IMR-90 (cell line): ENCODE measurements around the gene TXNDC12. TPM values are rescaled to one million over a fixed set of nuclear protein-coding genes. Genes with fewer than 3 reads are reported as not detected.

Source experiments
- ATAC-seq: fragments of 200-7000 bp; cut with Tn5 transposase; 2 replicates; pipeline ENCODE4 v1.9.1; 2020; ENCODE audit warnings: low read depth, mild to moderate bottlenecking, moderate library complexity
- BruUV-seq: library from RNA; stranded (reverse); fragments of 400-500 nt; replicated peaks from 2 replicates; lab custom pipeline; 2021; lab: Mats Ljungman, UMichigan
- CTCF ChIA-PET: fragments of 300-600 bp; formaldehyde crosslinking; extraction: SDS; loops from one replicate; lab custom pipeline; 2021; ENCODE audit warnings: antibody characterized with exemption; lab: Yijun Ruan, JAX
- POLR2A ChIA-PET: fragments of 300-600 bp; sonication (Branson Sonifier 250); formaldehyde crosslinking; loops from one replicate; lab custom pipeline; 2022; ENCODE audit warnings: antibody characterized with exemption; ENCODE audit not compliant: unreplicated experiment; lab: Charles Lee
- DNase-seq: peaks from one replicate; pipeline ENCODE4 v3.0.0; 2013
- H2AFZ ChIP-seq: replicated peaks from 2 replicates; pipeline ENCODE3; 2013; ENCODE audit warnings: low read length, mild to moderate bottlenecking; ENCODE audit not compliant: poor library complexity
- H2AK5ac ChIP-seq: 2 replicates; pipeline ENCODE4 v1.6.1; 2013; ENCODE audit warnings: low read depth, low read length, inconsistent platforms
- H2AK9ac ChIP-seq: replicated peaks from 2 replicates; pipeline ENCODE3; 2013; ENCODE audit warnings: mild to moderate bottlenecking, low read depth, low read length, moderate library complexity; ENCODE audit not compliant: poor library complexity
- H2BK120ac ChIP-seq: 2 replicates; pipeline ENCODE4 v1.6.1; 2013; ENCODE audit warnings: low read depth, low read length, inconsistent platforms
- H2BK15ac ChIP-seq: 3 replicates; pipeline ENCODE4 v1.6.1; 2013; ENCODE audit warnings: low read depth, low read length, inconsistent platforms
- H2BK20ac ChIP-seq: 2 replicates; pipeline ENCODE4 v1.6.1; 2013; ENCODE audit warnings: low read depth, mild to moderate bottlenecking, inconsistent platforms, low read length, moderate library complexity
- H2BK5ac ChIP-seq: 2 replicates; pipeline ENCODE4 v1.6.1; 2013; ENCODE audit warnings: mild to moderate bottlenecking, low read depth, low read length, inconsistent platforms; ENCODE audit not compliant: poor library complexity, severe bottlenecking
- H3K14ac ChIP-seq: replicated peaks from 2 replicates; pipeline ENCODE4 v1.6.1; 2013; ENCODE audit warnings: low read depth, low read length, inconsistent platforms
- H3K18ac ChIP-seq: 2 replicates; pipeline ENCODE4 v1.6.1; 2013; ENCODE audit warnings: low read depth, low read length, control low read depth
- H3K23ac ChIP-seq: 2 replicates; pipeline ENCODE4 v1.6.1; 2013; ENCODE audit warnings: low read depth, low read length, inconsistent platforms
- H3K27ac ChIP-seq: 2 replicates; pipeline ENCODE4 v1.5.1; 2013; ENCODE audit warnings: mild to moderate bottlenecking, control low read depth, low read length; ENCODE audit not compliant: insufficient read depth
- H3K27me3 ChIP-seq: 2 replicates; pipeline ENCODE4 v1.6.1; 2013; ENCODE audit warnings: low read length; ENCODE audit not compliant: control insufficient read depth, insufficient read depth
- H3K36me3 ChIP-seq: 2 replicates; pipeline ENCODE4 v1.6.1; 2013; ENCODE audit warnings: low read length, mixed read lengths; ENCODE audit not compliant: control insufficient read depth, insufficient read depth
- H3K4ac ChIP-seq: 2 replicates; pipeline ENCODE4 v1.6.1; 2013; ENCODE audit warnings: low read depth, low read length, inconsistent platforms
- H3K4me1 ChIP-seq: 2 replicates; pipeline ENCODE4 v1.6.1; 2013; ENCODE audit warnings: low read length, mixed read lengths; ENCODE audit not compliant: control insufficient read depth, insufficient read depth
- H3K4me2 ChIP-seq: 2 replicates; pipeline ENCODE4 v1.6.1; 2013; ENCODE audit warnings: low read depth, mild to moderate bottlenecking, control low read depth, low read length, moderate library complexity
- H3K4me3 ChIP-seq: 2 replicates; pipeline ENCODE4 v1.5.1; 2013; ENCODE audit warnings: low read depth, mild to moderate bottlenecking, control low read depth, low read length, moderate library complexity; ENCODE audit not compliant: insufficient read depth
- H3K56ac ChIP-seq: 2 replicates; pipeline ENCODE4 v1.6.1; 2013; ENCODE audit warnings: low read length, inconsistent platforms; ENCODE audit not compliant: insufficient read depth; ENCODE audit errors: extremely low read depth
- H3K79me1 ChIP-seq, 2 experiments: 2 replicates each; pipeline ENCODE4 v1.6.1; 2013; ENCODE audit warnings: low read length in 2 of 2, inconsistent platforms in 1 of 2, low read depth in 1 of 2
- H3K9ac ChIP-seq: 2 replicates; pipeline ENCODE4 v1.6.1; 2013; ENCODE audit warnings: low read depth, low read length, control low read depth
- H3K9me1 ChIP-seq: 2 replicates; pipeline ENCODE4 v1.6.1; 2013; ENCODE audit warnings: low read length, inconsistent platforms; ENCODE audit not compliant: insufficient read depth
- H3K9me3 ChIP-seq: 2 replicates; pipeline ENCODE4 v1.6.1; 2013; ENCODE audit warnings: low read length; ENCODE audit not compliant: control insufficient read depth, insufficient read depth
- H4K20me1 ChIP-seq: 2 replicates; pipeline ENCODE4 v1.6.1; 2013; ENCODE audit warnings: low read length, inconsistent platforms; ENCODE audit not compliant: insufficient read depth
- H4K5ac ChIP-seq: 2 replicates; pipeline ENCODE4 v1.6.1; 2013; ENCODE audit warnings: mild to moderate bottlenecking, low read depth, low read length, control low read depth
- H4K8ac ChIP-seq, 2 experiments: 2 replicates each; pipeline ENCODE4 v1.6.1; 2013; ENCODE audit warnings: low read depth in 2 of 2, low read length in 2 of 2, control low read depth in 1 of 2, inconsistent platforms in 1 of 2
- H4K91ac ChIP-seq: 2 replicates; pipeline ENCODE4 v1.6.1; 2013; ENCODE audit warnings: low read depth, low read length, inconsistent platforms; ENCODE audit not compliant: insufficient read depth
- CEBPB ChIP-seq: IDR thresholded peaks from 2 replicates; pipeline ENCODE4 v1.6.1; 2012; ENCODE audit warnings: low read depth, low read length, improper control_type of control experiment
- FOS ChIP-seq: fragments of 150-350 bp; IDR thresholded peaks from 2 replicates; pipeline ENCODE4 v1.6.1; 2016; ENCODE audit warnings: low read depth, low read length
- NFE2L2 ChIP-seq: fragments of 150-350 bp; IDR thresholded peaks from 2 replicates; pipeline ENCODE4 v1.6.1; 2016; ENCODE audit warnings: low read depth, mild to moderate bottlenecking, low read length
- WGBS, 2 experiments: methylation state at CpG; one replicate each; pipeline versions ENCODE4 v1.1.5 to v1.1.7; 2013; ENCODE audit warnings: missing lambda C conversion rate in 2 of 2; ENCODE audit not compliant: insufficient read length in 1 of 2; ENCODE audit errors: extremely low coverage in 2 of 2; 5-methylcytosine and 5-hydroxymethylcytosine counted together
- dilution Hi-C: fragments of 300-500 bp; cut with HindIII; formaldehyde crosslinking; loops from one replicate; pipeline ENCODE4 v1.14.3; 2018; ENCODE audit warnings: low sequenced_read_pairs; ENCODE audit not compliant: unreplicated experiment
- in situ Hi-C: fragments of 300-500 bp; cut with MboI; formaldehyde crosslinking; loops from 3 replicates; pipeline ENCODE4 v1.14.3; 2019; ENCODE audit warnings: low sequenced_read_pairs, inconsistent platforms, mixed read lengths
- intact Hi-C: fragments of 100-400 bp; cut with micrococcal nuclease; formaldehyde crosslinking; loops from 2 replicates; pipeline ENCODE4 v1.10.0; 2022
- microRNA-seq, 2 experiments: library from miRNA; stranded (forward) in 1 of 2; unstranded in 1 of 2; fragments of 10-50 nt in 1 of 2; fragments of <30 nt in 1 of 2; gene quantifications in 1 of 2; microRNA quantifications in 1 of 2; one replicate each; pipeline versions ENCODE3 to v1.1.0; 2013 to 2020; ENCODE audit not compliant: insufficient read depth in 1 of 2, insufficient read length in 1 of 2, unreplicated experiment in 1 of 2
- polyA plus RNA-seq, 3 experiments: library from polyadenylated mRNA; depleted of rRNA; stranded (reverse); fragments of >200 nt; gene quantifications; 2 replicates each; pipeline ENCODE4 v1.2.3, GENCODE V29; 2012; ENCODE audit warnings: low replicate concordance in 1 of 3
- small RNA-seq, 5 experiments: library from RNA; depleted of rRNA; stranded (forward); fragments of <200 nt; gene quantifications; one replicate each; pipeline ENCODE3, GENCODE V24; 2012
- total RNA-seq: library from RNA; depleted of rRNA; stranded (reverse); fragments of >200 nt; gene quantifications from 2 replicates; pipeline ENCODE4 v1.2.3, GENCODE V29; 2012; rRNA removed

The TXNDC12 gene
- total and polyA plus RNA-seq, 2 of the 4 experiments (the other 2 are of a cell fraction): 24.4 to 29.9 TPM

GRCh38 chr1:51973587-51974474 lies 81.2 kb downstream of the TXNDC12 start:
- H3K79me1 ChIP-seq: peaks cover 51 to 76% of the 10 kb centered on the region in 2 experiments
- H3K9me3 ChIP-seq: no peaks in the 10 kb centered on the region
- peak overlapping the region; percentile 78; the same call in 1 of the 2 replicates for H2BK20ac ChIP-seq
- peak overlapping the region; percentile 38; the same call in 1 of the 2 replicates for H4K91ac ChIP-seq
- H3K4me1 ChIP-seq: peaks cover 20% of the 10 kb centered on the region
- H3K9me1 ChIP-seq: peaks cover 36% of the 10 kb centered on the region
- in situ Hi-C loops: no loop called here
- peaks cover 21% of the 10 kb centered on the region for H3K36me3 ChIP-seq
- H2BK5ac ChIP-seq: peak overlapping the region; percentile 78
- H2AFZ ChIP-seq: no peak overlapping the region
- no peak overlapping the region for H2AK9ac ChIP-seq
- dilution Hi-C loops: no loop called here
- peak overlapping the region; percentile 25; the same call in 2 of the 3 replicates for H2BK15ac ChIP-seq
- no peak overlapping the region for H3K27ac ChIP-seq
- peak overlapping the region; percentile 50; the same call in 1 of the 2 replicates for H3K14ac ChIP-seq
- BruUV-seq: no TSS peak
- H3K4ac ChIP-seq: peak overlapping the region; percentile 23; the same call in 1 of the 2 replicates
- H3K4me3 ChIP-seq: no peak overlapping the region
- intact Hi-C loops: no loop called here
- H3K4me2 ChIP-seq: no peak overlapping the region; the same call in 1 of the 2 replicates
- peak overlapping the region; percentile 33; the same call in 1 of the 2 replicates for H3K23ac ChIP-seq
- no peak overlapping the region; the same call in 1 of the 2 replicates for H4K5ac ChIP-seq
- H3K27me3 ChIP-seq: no peaks in the 10 kb centered on the region
- no peak overlapping the region for H3K18ac ChIP-seq
- no peak overlapping the region for H3K56ac ChIP-seq
- TF ChIP-seq NFE2L2 (no peak), CEBPB (peak; percentile 46; the same call in 1 of the 2 replicates), FOS (peak; percentile 49; the same call in 1 of the 2 replicates)
- H2BK120ac ChIP-seq: peak overlapping the region; percentile 67; the same call in 1 of the 2 replicates
- ChIA-PET POLR2A (no interaction called here), CTCF (interaction anchor here (0.6 kb wide), 1 partner anchor 45 kb away, joined by 3 read pairs; no protein-coding TSS in a partner anchor)
- no CpG with 5 or more reads among the region's 1 CpG for WGBS, 2 experiments
- H4K8ac ChIP-seq: peak overlapping the region in 1 of 2 experiments; percentile 53; a peak in 2 of 4 replicates
- no peak for ATAC-seq
- H4K20me1 ChIP-seq: peaks cover 4% of the 10 kb centered on the region; the same call in 1 of the 2 replicates
- no peak overlapping the region for H3K9ac ChIP-seq
- peak overlapping the region; percentile 72 for H2AK5ac ChIP-seq
- DNase-seq: peak; percentile 67

Small RNA genes lying within 50 kb of the gene (microRNA-seq; reads per million reads assigned to microRNA genes)
- gene RN7SL290P (ENCODE audit: insufficient read depth, insufficient read length) (not detected), gene RNA5SP48 (ENCODE audit: insufficient read depth, insufficient read length) (not detected)

Small RNA genes lying within 50 kb of the gene (small RNA-seq; reads per million reads assigned to genes)
- gene RN7SL290P (0 reads per million in 5 experiments), gene RNA5SP48 (0 to 1.4 (median 0.25) reads per million in 5 experiments)

Other genes starting within 250 kb of the TXNDC12 start
- 75.8 and 78.0 TPM in 2 replicates for gene NRDC, start 176.5 kb downstream of the TXNDC12 start, total RNA-seq
- gene NRDC, start 176.5 kb downstream of the TXNDC12 start, polyA plus RNA-seq (2012; rRNA removed): 72.3 and 84.7 TPM in 2 replicates
- gene RAB3B, start 64.5 kb downstream of the TXNDC12 start, total RNA-seq: 78.5 and 91.9 TPM in 2 replicates
- 31.4 and 33.6 TPM in 2 replicates for gene RAB3B, start 64.5 kb downstream of the TXNDC12 start, polyA plus RNA-seq (2012; rRNA removed)
- gene KTI12, start 21.4 kb downstream of the TXNDC12 start, total RNA-seq: 13.1 and 15.2 TPM in 2 replicates
- gene KTI12, start 21.4 kb downstream of the TXNDC12 start, polyA plus RNA-seq (2012; rRNA removed): 16.3 and 18.3 TPM in 2 replicates
- gene BTF3L4, start 1.1 kb upstream of the TXNDC12 start, total RNA-seq: 41.2 and 46.4 TPM in 2 replicates
- gene BTF3L4, start 1.1 kb upstream of the TXNDC12 start, polyA plus RNA-seq (2012; rRNA removed): 29.3 and 34.5 TPM in 2 replicates
- 28.7 and 29.4 TPM in 2 replicates for gene ZFYVE9, start 86.9 kb upstream of the TXNDC12 start, total RNA-seq
- gene ZFYVE9, start 86.9 kb upstream of the TXNDC12 start, polyA plus RNA-seq (2012; rRNA removed): 6.6 and 8.3 TPM in 2 replicates